H1 (cell line): ENCODE data around the gene MYH11. TPM values are rescaled to one million over a fixed set of nuclear protein-coding genes. Genes with fewer than 3 reads are reported as not detected.

ENCODE experiments used
- CTCF ChIA-PET: fragments of 300-600 bp; sonication (Branson Sonifier 250); formaldehyde crosslinking; loops from one replicate; lab custom pipeline; 2021; ENCODE audit not compliant: partially characterized antibody; lab: Charles Lee
- POLR2A ChIA-PET: fragments of 300-600 bp; sonication (Branson Sonifier 250); formaldehyde crosslinking; loops from one replicate; lab custom pipeline; 2021; ENCODE audit warnings: inconsistent platforms; ENCODE audit not compliant: partially characterized antibody; lab: Charles Lee
- DNase-seq, 2 experiments: peaks; one replicate each; pipeline versions ENCODE4 v3.0.0 to v3.0.0-alpha.2; 2010 to 2022; ENCODE audit warnings: low spot score in 2 of 2, low read depth in 1 of 2, mixed read lengths in 1 of 2
- FAIRE-seq: peaks from 2 replicates; lab custom pipeline; 2011; peaks lifted over from hg19 to GRCh38; lab: Jason Lieb, UNC
- H2AFZ ChIP-seq: 2 replicates; pipeline ENCODE4 v1.8.1; 2012; ENCODE audit warnings: low read length, inconsistent platforms
- H2AK5ac ChIP-seq: 2 replicates; pipeline ENCODE4 v1.6.1; 2013; ENCODE audit warnings: low read depth, low read length
- H2BK120ac ChIP-seq: replicated peaks from 2 replicates; pipeline ENCODE3; 2013; ENCODE audit warnings: low read depth, low read length, inconsistent platforms
- H2BK12ac ChIP-seq: 2 replicates; pipeline ENCODE4 v1.6.1; 2013; ENCODE audit warnings: low read depth, low read length
- H2BK15ac ChIP-seq: 2 replicates; pipeline ENCODE4 v1.6.1; 2013; ENCODE audit warnings: low read length
- H2BK20ac ChIP-seq: 2 replicates; pipeline ENCODE4 v1.6.1; 2013; ENCODE audit warnings: low read length
- H2BK5ac ChIP-seq: 2 replicates; pipeline ENCODE4 v1.6.1; 2013; ENCODE audit warnings: low read depth, low read length
- H3K14ac ChIP-seq: 2 replicates; pipeline ENCODE4 v1.6.1; 2013; ENCODE audit warnings: inconsistent platforms; ENCODE audit not compliant: insufficient read length
- H3K18ac ChIP-seq: 2 replicates; pipeline ENCODE4 v1.6.1; 2013; ENCODE audit warnings: low read length; ENCODE audit errors: extremely low read depth
- H3K23ac ChIP-seq: 2 replicates; pipeline ENCODE4 v1.6.1; 2013; ENCODE audit warnings: inconsistent platforms; ENCODE audit not compliant: insufficient read length
- H3K23me2 ChIP-seq: 2 replicates; pipeline ENCODE4 v1.6.1; 2013; ENCODE audit warnings: low read depth, low read length
- H3K27ac ChIP-seq: 2 replicates; pipeline ENCODE4 v1.6.1; 2011; ENCODE audit warnings: low read depth, low read length, inconsistent platforms
- H3K27me3 ChIP-seq, 4 experiments: replicated peaks in 1 of 4; 1 replicate in 1 of 4; 2 replicates in 3 of 4; pipeline versions ENCODE4 v1.6.1 to v1.8.1; 2011 to 2013; ENCODE audit warnings: low read length in 3 of 4, mild to moderate bottlenecking in 3 of 4, inconsistent platforms in 2 of 4, mixed read lengths in 2 of 4, moderate library complexity in 1 of 4; ENCODE audit not compliant: control insufficient read depth in 3 of 4, insufficient read depth in 3 of 4; ENCODE audit errors: extremely low read depth in 1 of 4
- H3K36me3 ChIP-seq, 4 experiments: 2 replicates each; pipeline versions ENCODE4 v1.6.1 to v1.8.1; 2011 to 2013; ENCODE audit warnings: mild to moderate bottlenecking in 4 of 4, low read length in 3 of 4, moderate library complexity in 2 of 4, control low read depth in 1 of 4, inconsistent platforms in 1 of 4; ENCODE audit not compliant: insufficient read depth in 4 of 4, control insufficient read depth in 2 of 4
- H3K4ac ChIP-seq: replicated peaks from 2 replicates; pipeline ENCODE3; 2013; ENCODE audit warnings: low read length, low read depth, mixed read lengths, inconsistent platforms; ENCODE audit not compliant: insufficient read length
- H3K4me1 ChIP-seq, 4 experiments: replicated peaks in 1 of 4; 1 replicate in 1 of 4; 2 replicates in 3 of 4; pipeline versions ENCODE4 v1.6.1 to v1.8.1; 2011 to 2013; ENCODE audit warnings: low read length in 3 of 4, inconsistent platforms in 2 of 4, mixed read lengths in 1 of 4; ENCODE audit not compliant: insufficient read depth in 4 of 4, control insufficient read depth in 3 of 4
- H3K4me2 ChIP-seq, 2 experiments: 2 replicates each; pipeline versions ENCODE4 v1.6.1 to v1.8.1; 2011 to 2013; ENCODE audit warnings: low read depth in 2 of 2, low read length in 2 of 2, control low read depth in 1 of 2, inconsistent platforms in 1 of 2, mild to moderate bottlenecking in 1 of 2; ENCODE audit not compliant: insufficient read depth in 1 of 2
- H3K4me3 ChIP-seq, 4 experiments: fragments of 200-600, 300-600 bp in 1 of 4; sonication (generic), shearing (Covaris generic), sonication (Bioruptor Twin) in 1 of 4; 2 replicates each; pipeline versions ENCODE4 v1.5.1 to v1.8.1; 2011 to 2016; ENCODE audit warnings: low read length in 4 of 4, low read depth in 3 of 4, control low read depth in 2 of 4, inconsistent platforms in 2 of 4, mild to moderate bottlenecking in 2 of 4, mixed read lengths in 1 of 4, moderate library complexity in 1 of 4; ENCODE audit not compliant: insufficient read depth in 2 of 4; ENCODE audit errors: extremely low read depth in 1 of 4
- H3K56ac ChIP-seq: replicated peaks from 2 replicates; pipeline ENCODE3; 2013; ENCODE audit warnings: low read depth, mild to moderate bottlenecking, mixed read lengths, low read length, inconsistent platforms; ENCODE audit not compliant: insufficient read length
- H3K79me1 ChIP-seq: 2 replicates; pipeline ENCODE4 v1.6.1; 2013; ENCODE audit warnings: low read depth, low read length, control low read depth
- H3K79me2 ChIP-seq, 2 experiments: 2 replicates each; pipeline versions ENCODE4 v1.6.1 to v1.8.1; 2012 to 2013; ENCODE audit warnings: low read length in 2 of 2, mild to moderate bottlenecking in 2 of 2, inconsistent platforms in 1 of 2; ENCODE audit not compliant: insufficient read depth in 2 of 2, control insufficient read depth in 1 of 2
- H3K9ac ChIP-seq, 4 experiments: replicated peaks in 1 of 4; 1 replicate in 1 of 4; 2 replicates in 3 of 4; pipeline versions ENCODE4 v1.6.1 to v1.8.1; 2011 to 2013; ENCODE audit warnings: low read depth in 3 of 4, low read length in 3 of 4, control low read depth in 2 of 4, mild to moderate bottlenecking in 2 of 4, moderate library complexity in 2 of 4, inconsistent platforms in 1 of 4; ENCODE audit errors: extremely low read depth in 1 of 4
- H3K9me3 ChIP-seq, 2 experiments: 2 replicates each; pipeline versions ENCODE4 v1.6.1 to v1.8.1; 2012 to 2013; ENCODE audit warnings: mild to moderate bottlenecking in 2 of 2, moderate library complexity in 2 of 2, control low read depth in 1 of 2, inconsistent platforms in 1 of 2, low read depth in 1 of 2, low read length in 1 of 2, mixed read lengths in 1 of 2; ENCODE audit not compliant: insufficient read depth in 2 of 2
- H4K20me1 ChIP-seq, 2 experiments: replicated peaks in 1 of 2; 2 replicates each; pipeline versions ENCODE3 to v1.8.1; 2011 to 2013; ENCODE audit warnings: inconsistent platforms in 2 of 2, low read length in 2 of 2, mild to moderate bottlenecking in 1 of 2; ENCODE audit not compliant: insufficient read depth in 2 of 2, control insufficient read depth in 1 of 2
- H4K5ac ChIP-seq: 2 replicates; pipeline ENCODE4 v1.6.1; 2013; ENCODE audit warnings: low read length, low read depth, mixed read lengths, inconsistent platforms; ENCODE audit not compliant: insufficient read length
- H4K8ac ChIP-seq: 2 replicates; pipeline ENCODE4 v1.8.0; 2013; ENCODE audit warnings: mild to moderate bottlenecking, moderate library complexity, low read length, inconsistent platforms; ENCODE audit not compliant: insufficient read depth; ENCODE audit errors: extremely low read depth
- H4K91ac ChIP-seq: replicated peaks from 2 replicates; pipeline ENCODE3; 2013; ENCODE audit warnings: low read length, mixed read lengths, inconsistent platforms; ENCODE audit not compliant: insufficient read length
- BRCA1 ChIP-seq: IDR thresholded peaks from 2 replicates; pipeline ENCODE4 v1.6.1; 2012; ENCODE audit warnings: low read depth, low read length, improper control_type of control experiment
- CBX8 ChIP-seq: fragments of 300-800, 300-1000 bp; sonication (generic); IDR thresholded peaks from 2 replicates; pipeline ENCODE4 v1.7.1; 2016; ENCODE audit warnings: low read depth, low read length, borderline replicate concordance
- CHD2 ChIP-seq: IDR thresholded peaks from 2 replicates; pipeline ENCODE4 v1.6.1; 2012; ENCODE audit warnings: low read length, improper control_type of control experiment
- FOSL1 ChIP-seq: IDR thresholded peaks from 2 replicates; pipeline ENCODE4 v1.6.1; 2011; ENCODE audit warnings: mild to moderate bottlenecking, low read depth, low read length, moderate library complexity; ENCODE audit not compliant: insufficient read depth
- GABPA ChIP-seq: IDR thresholded peaks from 2 replicates; pipeline ENCODE4 v1.6.1; 2011; ENCODE audit warnings: mild to moderate bottlenecking, low read length, moderate library complexity, borderline replicate concordance; ENCODE audit not compliant: insufficient read depth
- JUND ChIP-seq: IDR thresholded peaks from 2 replicates; pipeline ENCODE4 v1.6.1; 2011; ENCODE audit warnings: mild to moderate bottlenecking, improper control_type of control experiment, low read length
- MAX ChIP-seq: IDR thresholded peaks from 2 replicates; pipeline ENCODE4 v1.6.1; 2012; ENCODE audit warnings: inconsistent platforms
- POLR2A ChIP-seq, 2 experiments: IDR thresholded peaks; 1 replicate in 1 of 2; 2 replicates in 1 of 2; pipeline ENCODE4 v1.6.1; 2011; ENCODE audit warnings: low read depth in 2 of 2, low read length in 2 of 2, mild to moderate bottlenecking in 2 of 2; ENCODE audit errors: control extremely low read depth in 1 of 2
- SIRT6 ChIP-seq: IDR thresholded peaks from one replicate; pipeline ENCODE4 v1.7.1; 2012; ENCODE audit warnings: low read length, inconsistent platforms
- SUZ12 ChIP-seq: fragments of 200-600 bp; sonication (generic); IDR thresholded peaks from 2 replicates; pipeline ENCODE4 v1.6.1; 2012; ENCODE audit warnings: mild to moderate bottlenecking, inconsistent platforms, low read length, moderate library complexity, mixed read lengths
- TEAD4 ChIP-seq: IDR thresholded peaks from 2 replicates; pipeline ENCODE4 v1.6.1; 2012; ENCODE audit warnings: low read depth, low read length, inconsistent platforms, mixed read lengths
- USF2 ChIP-seq: IDR thresholded peaks from 2 replicates; pipeline ENCODE4 v1.6.1; 2011; ENCODE audit warnings: low read length, improper control_type of control experiment
- YY1 ChIP-seq: IDR thresholded peaks from 2 replicates; pipeline ENCODE4 v1.6.1; 2011; ENCODE audit warnings: low read depth, mild to moderate bottlenecking, low read length
- ZNF274 ChIP-seq: IDR thresholded peaks from 2 replicates; pipeline ENCODE4 v1.7.0; 2012; ENCODE audit warnings: low read length, borderline replicate concordance; ENCODE audit errors: extremely low read depth
- WGBS, 2 experiments: shearing (Covaris generic) in 1 of 2; methylation state at CpG; one replicate each; pipeline versions ENCODE4 v1.1.6 to v1.1.7; 2013 to 2015; ENCODE audit warnings: low lambda C conversion rate in 2 of 2, mixed read lengths in 2 of 2, inconsistent platforms in 1 of 2, low coverage in 1 of 2, missing lambda C conversion rate in 1 of 2; ENCODE audit not compliant: insufficient replicate concordance in 2 of 2, insufficient coverage in 1 of 2, insufficient read length in 1 of 2; ENCODE audit errors: extremely low coverage in 1 of 2, missing lambda C conversion rate in 1 of 2; 5-methylcytosine and 5-hydroxymethylcytosine counted together
- polyA plus RNA-seq, 7 experiments: library from polyadenylated mRNA; depleted of rRNA in 3 of 7; stranded (reverse) in 5 of 7; unstranded in 2 of 7; fragments of >200 nt in 5 of 7; fragments of 200-250 nt in 2 of 7; gene quantifications; 1 replicate in 5 of 7; 2 replicates in 1 of 7; 4 replicates in 1 of 7; pipeline versions ENCODE4 v1.2.1 to v1.2.3, GENCODE V29; 2011 to 2013; ENCODE audit warnings: missing spikeins in 2 of 7, mixed read lengths in 2 of 7
- total RNA-seq: library from RNA; stranded (reverse); fragmentation: NEBNext Ultra II Directional; extraction: Animal tissue kit (Norgen Biotek cat#: 25700); gene quantifications from 2 replicates; pipeline ENCODE4 v1.2.1, GENCODE V29; 2021

MYH11 gene
- total and polyA plus RNA-seq, 2 of the 8 experiments (the other 6 are each of a cell fraction or from before 2014, with no cell fraction given), result 0.11 to 0.78 TPM

- no peak overlapping the region for H4K5ac ChIP-seq
- no peak overlapping the region for H2BK20ac ChIP-seq
- no peaks in the 10 kb centered on the region for H3K9me3 ChIP-seq
- TF ChIP-seq USF2 (no peak), BRCA1 (no peak), TEAD4 (no peak), SIRT6 (no peak), MAX (no peak), GABPA (no peak), CHD2 (no peak), SUZ12 (no peak), FOSL1 (no peak), ZNF274 (no peak), POLR2A (IDR thresholded peaks at IDR 0.05; ENCODE audit: control extremely low read depth in 1 of 2, low read depth in 2 of 2, low read length in 2 of 2) (no peak), CBX8 (no peak), JUND (no peak), YY1 (no peak)
- no peak overlapping the region for H3K4ac ChIP-seq
- H3K79me1 ChIP-seq, result no peaks in the 10 kb centered on the region
- no peak for DNase-seq
- H2BK15ac ChIP-seq, result no peak overlapping the region
- FAIRE-seq, result no peak
- no peak overlapping the region for H3K14ac ChIP-seq
- ChIA-PET CTCF (interaction anchor here (1.1 kb wide), 1 partner anchor 20 kb away, joined by 3 read pairs; no protein-coding TSS in a partner anchor), POLR2A (no interaction called here)
- no peaks in the 10 kb centered on the region for H3K4me1 ChIP-seq
- no peak overlapping the region for H3K56ac ChIP-seq
- H3K4me2 ChIP-seq, result no peak overlapping the region
- no peak overlapping the region for H2BK5ac ChIP-seq
- H3K9ac ChIP-seq, result no peak overlapping the region
- H3K27ac ChIP-seq, result no peak overlapping the region
- no peaks in the 10 kb centered on the region for H3K23me2 ChIP-seq
- H3K36me3 ChIP-seq, result no peaks in the 10 kb centered on the region
- no peak overlapping the region for H3K18ac ChIP-seq
- H3K27me3 ChIP-seq, result no peaks in the 10 kb centered on the region
- no peak overlapping the region for H3K4me3 ChIP-seq
- no peaks in the 10 kb centered on the region for H3K79me2 ChIP-seq
- WGBS, 2 experiments, result 90% methylated on average over 6 of the region's 6 CpGs; no CpG with 5 or more reads in 1 of the 2 experiments
- no peak overlapping the region for H2BK12ac ChIP-seq
- no peak overlapping the region for H2AFZ ChIP-seq
- H3K23ac ChIP-seq, result no peak overlapping the region
- no peak overlapping the region for H2BK120ac ChIP-seq
- H4K91ac ChIP-seq, result no peak overlapping the region
- no peak overlapping the region for H2AK5ac ChIP-seq
- H4K8ac ChIP-seq, result no peak overlapping the region
- H4K20me1 ChIP-seq, result no peaks in the 10 kb centered on the region
These were observed 25.9 kb downstream of the MYH11 start for GRCh38 chr16:15830832-15831451.
